Measurements from ENCODE around the gene PIK3C3. TPM values are rescaled to one million over a fixed set of nuclear protein-coding genes. Genes with fewer than 3 reads are reported as not detected.

PIK3C3 gene
- total RNA-seq, 1 donor from 2014 or later: 62.2 TPM

DNA sequence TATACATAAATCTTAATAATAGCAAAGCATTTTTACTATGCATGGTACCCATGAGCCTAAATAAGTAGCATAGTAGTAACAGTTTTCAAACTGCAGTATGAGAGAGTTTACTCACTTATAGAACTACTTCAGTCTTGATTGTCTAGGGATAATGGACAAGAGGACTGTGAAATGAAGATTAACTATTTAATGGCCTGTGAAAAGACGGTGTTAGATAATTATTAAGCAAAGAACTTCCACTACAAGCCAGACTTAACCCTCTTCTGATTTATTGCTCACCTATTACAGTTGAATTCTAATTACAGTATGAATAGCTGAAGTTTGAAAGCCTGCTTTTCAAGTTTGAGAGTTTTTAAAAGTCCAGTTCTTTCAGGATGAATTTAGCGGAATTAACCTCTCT is 18.9 kb downstream of the PIK3C3 start:
- no peak for DNase-seq (ENCODE audit: low read depth)
- TF ChIP-seq, protein P1, sequence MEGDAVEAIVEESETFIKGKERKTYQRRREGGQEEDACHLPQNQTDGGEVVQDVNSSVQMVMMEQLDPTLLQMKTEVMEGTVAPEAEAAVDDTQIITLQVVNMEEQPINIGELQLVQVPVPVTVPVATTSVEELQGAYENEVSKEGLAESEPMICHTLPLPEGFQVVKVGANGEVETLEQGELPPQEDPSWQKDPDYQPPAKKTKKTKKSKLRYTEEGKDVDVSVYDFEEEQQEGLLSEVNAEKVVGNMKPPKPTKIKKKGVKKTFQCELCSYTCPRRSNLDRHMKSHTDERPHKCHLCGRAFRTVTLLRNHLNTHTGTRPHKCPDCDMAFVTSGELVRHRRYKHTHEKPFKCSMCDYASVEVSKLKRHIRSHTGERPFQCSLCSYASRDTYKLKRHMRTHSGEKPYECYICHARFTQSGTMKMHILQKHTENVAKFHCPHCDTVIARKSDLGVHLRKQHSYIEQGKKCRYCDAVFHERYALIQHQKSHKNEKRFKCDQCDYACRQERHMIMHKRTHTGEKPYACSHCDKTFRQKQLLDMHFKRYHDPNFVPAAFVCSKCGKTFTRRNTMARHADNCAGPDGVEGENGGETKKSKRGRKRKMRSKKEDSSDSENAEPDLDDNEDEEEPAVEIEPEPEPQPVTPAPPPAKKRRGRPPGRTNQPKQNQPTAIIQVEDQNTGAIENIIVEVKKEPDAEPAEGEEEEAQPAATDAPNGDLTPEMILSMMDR (conservative IDR thresholded peaks at IDR 0.05; ENCODE audit: low read depth, low read length): no peak
- no peak overlapping the region for H3K4me3 ChIP-seq (ENCODE audit: low read depth, low read length)

DNA sequence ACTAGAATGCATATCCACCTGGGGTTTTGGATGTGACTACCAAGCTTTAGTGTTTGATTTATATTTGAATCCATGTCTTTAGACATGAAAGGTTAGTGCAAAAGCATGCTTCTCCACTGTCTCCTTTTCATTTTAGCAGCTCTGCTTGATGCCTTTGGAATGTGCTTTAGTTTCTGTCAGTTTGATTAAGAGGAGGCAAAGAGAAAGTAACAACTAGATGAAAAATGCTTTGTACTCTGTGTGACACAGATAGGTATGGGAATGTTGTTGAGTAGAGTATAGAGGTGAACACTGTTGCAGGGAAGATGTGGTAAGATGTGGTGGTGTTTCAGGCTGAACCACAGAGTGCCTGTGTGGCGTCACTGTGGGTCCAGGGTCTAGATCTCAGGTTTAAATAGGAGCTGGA is 19.8 kb downstream of the PIK3C3 start:
- no peak overlapping the region for H3K4me3 ChIP-seq (ENCODE audit: low read depth, low read length)
- TF ChIP-seq, protein P1 (conservative IDR thresholded peaks at IDR 0.05; ENCODE audit: low read depth, low read length): no peak
- no peak for DNase-seq (ENCODE audit: low read depth)

DNA sequence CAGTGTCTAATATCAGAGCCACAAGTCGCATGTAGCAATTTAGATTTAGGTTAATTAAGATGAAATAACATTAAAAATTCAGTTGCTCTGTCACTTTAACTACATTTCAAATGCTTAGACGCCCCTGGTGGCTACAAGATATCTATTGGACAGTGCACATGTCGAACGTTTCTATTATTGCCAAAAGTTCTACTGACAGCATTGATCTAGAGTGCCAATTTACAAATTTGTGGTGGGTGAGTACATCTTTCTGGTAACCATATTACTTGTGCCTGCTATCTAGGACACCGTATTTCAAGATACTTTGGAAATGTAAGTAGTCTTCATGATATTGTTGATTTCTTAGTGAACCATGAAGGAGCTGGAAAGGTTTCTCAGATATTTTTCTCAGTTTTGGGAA is 20.2 kb downstream of the PIK3C3 start:
- no peak for DNase-seq (ENCODE audit: low read depth)
- H3K4me3 ChIP-seq (ENCODE audit: low read depth, low read length): no peak overlapping the region
- TF ChIP-seq, protein P1 (conservative IDR thresholded peaks at IDR 0.05; ENCODE audit: low read depth, low read length): peak; percentile 13

DNA sequence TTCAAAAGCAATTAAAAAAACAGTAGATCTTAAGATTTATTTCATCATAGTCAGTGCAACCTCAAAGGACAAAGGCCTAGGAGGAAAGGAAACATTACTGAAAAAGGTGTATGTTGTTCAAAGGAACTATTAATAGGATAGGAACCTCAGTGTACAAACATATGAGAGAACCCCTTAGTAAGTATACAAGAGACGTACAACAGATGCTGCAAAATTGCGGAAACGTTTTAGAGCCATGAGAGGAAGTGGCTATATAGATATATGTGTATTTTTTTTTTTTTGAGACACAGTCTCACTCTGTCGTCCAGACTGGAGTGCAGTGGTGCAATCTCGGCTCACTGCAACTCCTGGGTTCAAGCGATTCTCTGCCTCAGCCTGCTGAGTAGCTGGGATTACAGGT is 22.2 kb downstream of the PIK3C3 start:
- TF ChIP-seq, protein P1 (conservative IDR thresholded peaks at IDR 0.05; ENCODE audit: low read depth, low read length): no peak
- H3K4me3 ChIP-seq (ENCODE audit: low read depth, low read length): no peak overlapping the region
- no peak for DNase-seq (ENCODE audit: low read depth)

DNA sequence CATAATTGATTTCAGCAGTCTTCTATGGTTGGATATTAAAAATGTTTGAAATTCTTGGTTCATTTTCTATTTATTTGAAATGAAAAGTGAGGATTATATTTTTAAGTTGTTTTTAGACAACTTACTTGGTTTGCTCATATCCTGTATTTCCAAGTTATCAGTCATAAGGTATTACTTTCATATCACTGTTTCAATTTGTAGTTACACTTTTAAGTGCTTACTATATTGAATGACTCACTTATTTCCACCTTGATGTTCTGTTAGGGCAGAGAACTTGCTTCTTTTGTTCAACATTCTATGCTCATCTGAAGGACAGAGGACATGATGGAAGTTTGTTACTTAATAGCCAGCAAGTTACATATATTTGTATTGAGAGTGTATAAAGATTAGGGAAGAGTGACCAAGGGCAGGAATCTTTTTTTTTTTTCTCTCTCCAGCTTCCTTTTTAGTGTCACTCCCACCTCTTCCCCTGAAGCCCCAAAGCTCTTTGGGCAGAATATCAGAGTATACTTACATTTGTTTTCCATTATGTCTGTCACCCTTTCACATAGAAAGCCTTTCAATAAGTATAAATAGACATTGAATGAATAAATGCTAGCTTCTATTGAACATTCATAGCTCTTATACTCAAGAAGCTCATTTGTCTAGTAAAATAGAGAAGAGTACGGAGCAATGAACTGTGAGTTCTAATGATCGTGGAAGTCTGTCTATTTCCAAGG is 28.1 kb downstream of the PIK3C3 start:
- TF ChIP-seq, protein P1 (conservative IDR thresholded peaks at IDR 0.05; ENCODE audit: low read depth, low read length): no peak
- no peak for DNase-seq (ENCODE audit: low read depth)
- H3K4me3 ChIP-seq (ENCODE audit: low read depth, low read length): no peak overlapping the region

DNA sequence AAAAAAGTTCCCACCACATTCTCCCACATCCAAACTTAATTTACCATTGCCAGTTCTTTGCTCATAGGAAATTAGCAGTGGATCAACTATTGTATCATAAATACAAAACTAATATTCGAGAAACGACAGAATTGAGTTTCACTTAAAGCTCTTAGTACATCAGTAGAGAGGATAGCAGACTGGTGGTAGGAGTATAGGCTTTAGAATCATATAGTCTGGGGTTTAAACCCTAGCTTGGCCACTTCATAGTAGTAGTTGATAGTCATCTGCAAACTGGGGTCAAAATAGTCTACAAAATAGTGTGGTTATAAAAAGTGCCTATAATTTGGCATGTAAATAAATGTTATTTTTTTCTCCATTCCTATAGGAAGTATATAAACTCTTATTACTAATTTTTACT is 30.9 kb downstream of the PIK3C3 start:
- no peak for DNase-seq (ENCODE audit: low read depth)
- no peak overlapping the region for H3K4me3 ChIP-seq (ENCODE audit: low read depth, low read length)
- TF ChIP-seq, protein P1 (conservative IDR thresholded peaks at IDR 0.05; ENCODE audit: low read depth, low read length): no peak

DNA sequence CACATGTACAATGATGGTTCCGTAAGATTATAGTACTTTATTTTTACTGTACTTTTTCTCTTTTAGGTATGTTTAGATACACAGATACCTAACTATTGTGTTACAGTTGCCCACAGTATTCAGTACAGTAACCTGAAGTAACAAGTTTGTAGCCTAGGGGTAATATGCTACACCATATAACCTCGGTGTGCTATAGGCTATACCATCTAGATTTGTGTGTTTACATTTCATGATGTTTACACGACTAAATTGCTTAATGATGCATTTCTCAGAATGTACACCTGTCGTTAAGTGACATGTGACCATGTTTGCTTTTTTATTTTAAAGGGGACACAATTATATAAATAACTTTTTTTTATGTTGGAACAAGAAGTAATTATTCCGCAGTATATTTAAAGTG is 34.5 kb downstream of the PIK3C3 start:
- TF ChIP-seq, protein P1 (conservative IDR thresholded peaks at IDR 0.05; ENCODE audit: low read depth, low read length): no peak
- no peak for DNase-seq (ENCODE audit: low read depth)
- no peak overlapping the region for H3K4me3 ChIP-seq (ENCODE audit: low read depth, low read length)

All from epithelial cell of proximal tubule (primary cell).